Endothelial cell of umbilical vein (primary cell): ENCODE results near the gene SH2D3C.

Experiments used
- CTCF ChIP-seq, 2 donors: IDR thresholded peaks; 1 replicate in 1 of 2; 2 replicates in 1 of 2; pipeline ENCODE4 v1.5.1; 2011; ENCODE audit warnings: low read length in 2 of 2, mild to moderate bottlenecking in 2 of 2, moderate library complexity in 2 of 2, control low read depth in 1 of 2, inconsistent platforms in 1 of 2, low read depth in 1 of 2; ENCODE audit not compliant: insufficient read depth in 1 of 2; ENCODE audit errors: extremely low read depth in 1 of 2
- POLR2A ChIP-seq: IDR thresholded peaks from 2 replicates; pipeline ENCODE4 v1.6.1; 2012; ENCODE audit warnings: low read depth, mild to moderate bottlenecking, control low read depth, low read length

- peak; percentile 51 for TF ChIP-seq POLR2A
- no peak for TF ChIP-seq CTCF (IDR thresholded peaks at IDR 0.05; ENCODE audit: extremely low read depth in 1 of 2, insufficient read depth in 1 of 2, low read depth in 1 of 2, low read length in 2 of 2)
These were observed 9.8 kb downstream of the SH2D3C start for GRCh38 chr9:127768698-127769097.
